IMR-90 (cell line): ENCODE data around the gene MDM4. TPM values are rescaled to one million over a fixed set of nuclear protein-coding genes. Genes with fewer than 3 reads are reported as not detected.
A peak's percentile ranks its signal among the peaks of the same experiment; 100 is the strongest.

ENCODE experiments used
- ATAC-seq: fragments of 200-7000 bp; cut with Tn5 transposase; 2 replicates; pipeline ENCODE4 v1.9.1; 2020; ENCODE audit warnings: low read depth, mild to moderate bottlenecking, moderate library complexity
- BruUV-seq: library from RNA; stranded (reverse); fragments of 400-500 nt; replicated peaks from 2 replicates; lab custom pipeline; 2021; lab: Mats Ljungman, UMichigan
- CTCF ChIA-PET: fragments of 300-600 bp; formaldehyde crosslinking; extraction: SDS; loops from one replicate; lab custom pipeline; 2021; ENCODE audit warnings: antibody characterized with exemption; lab: Yijun Ruan, JAX
- POLR2A ChIA-PET: fragments of 300-600 bp; sonication (Branson Sonifier 250); formaldehyde crosslinking; loops from one replicate; lab custom pipeline; 2022; ENCODE audit warnings: antibody characterized with exemption; ENCODE audit not compliant: unreplicated experiment; lab: Charles Lee
- DNase-seq: peaks from one replicate; pipeline ENCODE4 v3.0.0; 2013
- H2AFZ ChIP-seq: replicated peaks from 2 replicates; pipeline ENCODE3; 2013; ENCODE audit warnings: low read length, mild to moderate bottlenecking; ENCODE audit not compliant: poor library complexity
- H2AK5ac ChIP-seq: 2 replicates; pipeline ENCODE4 v1.6.1; 2013; ENCODE audit warnings: low read depth, low read length, inconsistent platforms
- H2AK9ac ChIP-seq: replicated peaks from 2 replicates; pipeline ENCODE3; 2013; ENCODE audit warnings: mild to moderate bottlenecking, low read depth, low read length, moderate library complexity; ENCODE audit not compliant: poor library complexity
- H2BK120ac ChIP-seq: 2 replicates; pipeline ENCODE4 v1.6.1; 2013; ENCODE audit warnings: low read depth, low read length, inconsistent platforms
- H2BK15ac ChIP-seq: 3 replicates; pipeline ENCODE4 v1.6.1; 2013; ENCODE audit warnings: low read depth, low read length, inconsistent platforms
- H2BK20ac ChIP-seq: 2 replicates; pipeline ENCODE4 v1.6.1; 2013; ENCODE audit warnings: low read depth, mild to moderate bottlenecking, inconsistent platforms, low read length, moderate library complexity
- H2BK5ac ChIP-seq: 2 replicates; pipeline ENCODE4 v1.6.1; 2013; ENCODE audit warnings: mild to moderate bottlenecking, low read depth, low read length, inconsistent platforms; ENCODE audit not compliant: poor library complexity, severe bottlenecking
- H3K14ac ChIP-seq: replicated peaks from 2 replicates; pipeline ENCODE4 v1.6.1; 2013; ENCODE audit warnings: low read depth, low read length, inconsistent platforms
- H3K18ac ChIP-seq: 2 replicates; pipeline ENCODE4 v1.6.1; 2013; ENCODE audit warnings: low read depth, low read length, control low read depth
- H3K23ac ChIP-seq: 2 replicates; pipeline ENCODE4 v1.6.1; 2013; ENCODE audit warnings: low read depth, low read length, inconsistent platforms
- H3K27ac ChIP-seq: 2 replicates; pipeline ENCODE4 v1.5.1; 2013; ENCODE audit warnings: mild to moderate bottlenecking, control low read depth, low read length; ENCODE audit not compliant: insufficient read depth
- H3K27me3 ChIP-seq: 2 replicates; pipeline ENCODE4 v1.6.1; 2013; ENCODE audit warnings: low read length; ENCODE audit not compliant: control insufficient read depth, insufficient read depth
- H3K36me3 ChIP-seq: 2 replicates; pipeline ENCODE4 v1.6.1; 2013; ENCODE audit warnings: low read length, mixed read lengths; ENCODE audit not compliant: control insufficient read depth, insufficient read depth
- H3K4ac ChIP-seq: 2 replicates; pipeline ENCODE4 v1.6.1; 2013; ENCODE audit warnings: low read depth, low read length, inconsistent platforms
- H3K4me1 ChIP-seq: 2 replicates; pipeline ENCODE4 v1.6.1; 2013; ENCODE audit warnings: low read length, mixed read lengths; ENCODE audit not compliant: control insufficient read depth, insufficient read depth
- H3K4me2 ChIP-seq: 2 replicates; pipeline ENCODE4 v1.6.1; 2013; ENCODE audit warnings: low read depth, mild to moderate bottlenecking, control low read depth, low read length, moderate library complexity
- H3K4me3 ChIP-seq: 2 replicates; pipeline ENCODE4 v1.5.1; 2013; ENCODE audit warnings: low read depth, mild to moderate bottlenecking, control low read depth, low read length, moderate library complexity; ENCODE audit not compliant: insufficient read depth
- H3K56ac ChIP-seq: 2 replicates; pipeline ENCODE4 v1.6.1; 2013; ENCODE audit warnings: low read length, inconsistent platforms; ENCODE audit not compliant: insufficient read depth; ENCODE audit errors: extremely low read depth
- H3K79me1 ChIP-seq, 2 experiments: 2 replicates each; pipeline ENCODE4 v1.6.1; 2013; ENCODE audit warnings: low read length in 2 of 2, inconsistent platforms in 1 of 2, low read depth in 1 of 2
- H3K9ac ChIP-seq: 2 replicates; pipeline ENCODE4 v1.6.1; 2013; ENCODE audit warnings: low read depth, low read length, control low read depth
- H3K9me1 ChIP-seq: 2 replicates; pipeline ENCODE4 v1.6.1; 2013; ENCODE audit warnings: low read length, inconsistent platforms; ENCODE audit not compliant: insufficient read depth
- H3K9me3 ChIP-seq: 2 replicates; pipeline ENCODE4 v1.6.1; 2013; ENCODE audit warnings: low read length; ENCODE audit not compliant: control insufficient read depth, insufficient read depth
- H4K20me1 ChIP-seq: 2 replicates; pipeline ENCODE4 v1.6.1; 2013; ENCODE audit warnings: low read length, inconsistent platforms; ENCODE audit not compliant: insufficient read depth
- H4K5ac ChIP-seq: 2 replicates; pipeline ENCODE4 v1.6.1; 2013; ENCODE audit warnings: mild to moderate bottlenecking, low read depth, low read length, control low read depth
- H4K8ac ChIP-seq, 2 experiments: 2 replicates each; pipeline ENCODE4 v1.6.1; 2013; ENCODE audit warnings: low read depth in 2 of 2, low read length in 2 of 2, control low read depth in 1 of 2, inconsistent platforms in 1 of 2
- H4K91ac ChIP-seq: 2 replicates; pipeline ENCODE4 v1.6.1; 2013; ENCODE audit warnings: low read depth, low read length, inconsistent platforms; ENCODE audit not compliant: insufficient read depth
- BHLHE40 ChIP-seq: fragments of 150-350 bp; IDR thresholded peaks from 2 replicates; pipeline ENCODE4 v1.6.1; 2016; ENCODE audit warnings: mild to moderate bottlenecking, low read depth, low read length
- CEBPB ChIP-seq: IDR thresholded peaks from 2 replicates; pipeline ENCODE4 v1.6.1; 2012; ENCODE audit warnings: low read depth, low read length, improper control_type of control experiment
- CHD1 ChIP-seq: IDR thresholded peaks from 2 replicates; pipeline ENCODE4 v1.6.1; 2012; ENCODE audit warnings: low read depth, low read length, improper control_type of control experiment
- FOS ChIP-seq: fragments of 150-350 bp; IDR thresholded peaks from 2 replicates; pipeline ENCODE4 v1.6.1; 2016; ENCODE audit warnings: low read depth, low read length
- MAFK ChIP-seq: IDR thresholded peaks from 2 replicates; pipeline ENCODE4 v1.6.1; 2012; ENCODE audit warnings: low read depth, low read length, improper control_type of control experiment
- MAZ ChIP-seq: IDR thresholded peaks from 2 replicates; pipeline ENCODE4 v1.6.1; 2012; ENCODE audit warnings: low read depth, mild to moderate bottlenecking, low read length, improper control_type of control experiment, moderate library complexity, borderline replicate concordance
- MXI1 ChIP-seq: IDR thresholded peaks from 2 replicates; pipeline ENCODE4 v1.6.1; 2012; ENCODE audit warnings: low read depth, mild to moderate bottlenecking, low read length, moderate library complexity, borderline replicate concordance
- NFE2L2 ChIP-seq: fragments of 150-350 bp; IDR thresholded peaks from 2 replicates; pipeline ENCODE4 v1.6.1; 2016; ENCODE audit warnings: low read depth, mild to moderate bottlenecking, low read length
- POLR2A ChIP-seq: IDR thresholded peaks from 2 replicates; pipeline ENCODE4 v1.6.1; 2012; ENCODE audit warnings: mild to moderate bottlenecking, low read depth, low read length
- RAD21 ChIP-seq: IDR thresholded peaks from 2 replicates; pipeline ENCODE4 v1.6.1; 2012; ENCODE audit warnings: low read length, improper control_type of control experiment
- RCOR1 ChIP-seq: IDR thresholded peaks from 2 replicates; pipeline ENCODE4 v1.6.1; 2012; ENCODE audit warnings: mild to moderate bottlenecking, low read length, improper control_type of control experiment; ENCODE audit not compliant: insufficient replicate concordance
- RFX5 ChIP-seq: IDR thresholded peaks from 2 replicates; pipeline ENCODE4 v1.8.0; 2012; ENCODE audit warnings: low read depth, mild to moderate bottlenecking, low read length, moderate library complexity
- SMC3 ChIP-seq: fragments of 150-350 bp; IDR thresholded peaks from 2 replicates; pipeline ENCODE4 v1.6.1; 2016; ENCODE audit warnings: low read depth, mild to moderate bottlenecking, antibody characterized with exemption, low read length, moderate library complexity
- WGBS, 2 experiments: methylation state at CpG; one replicate each; pipeline versions ENCODE4 v1.1.5 to v1.1.7; 2013; ENCODE audit warnings: missing lambda C conversion rate in 2 of 2; ENCODE audit not compliant: insufficient read length in 1 of 2; ENCODE audit errors: extremely low coverage in 2 of 2; 5-methylcytosine and 5-hydroxymethylcytosine counted together
- dilution Hi-C: fragments of 300-500 bp; cut with HindIII; formaldehyde crosslinking; loops from one replicate; pipeline ENCODE4 v1.14.3; 2018; ENCODE audit warnings: low sequenced_read_pairs; ENCODE audit not compliant: unreplicated experiment
- in situ Hi-C: fragments of 300-500 bp; cut with MboI; formaldehyde crosslinking; loops from 3 replicates; pipeline ENCODE4 v1.14.3; 2019; ENCODE audit warnings: low sequenced_read_pairs, inconsistent platforms, mixed read lengths
- intact Hi-C: fragments of 100-400 bp; cut with micrococcal nuclease; formaldehyde crosslinking; loops from 2 replicates; pipeline ENCODE4 v1.10.0; 2022
- polyA plus RNA-seq, 3 experiments: library from polyadenylated mRNA; depleted of rRNA; stranded (reverse); fragments of >200 nt; gene quantifications; 2 replicates each; pipeline ENCODE4 v1.2.3, GENCODE V29; 2012; ENCODE audit warnings: low replicate concordance in 1 of 3
- total RNA-seq: library from RNA; depleted of rRNA; stranded (reverse); fragments of >200 nt; gene quantifications from 2 replicates; pipeline ENCODE4 v1.2.3, GENCODE V29; 2012
- TF ChIP-seq, protein P1 (sequence below): conservative IDR thresholded peaks from 2 replicates; pipeline ENCODE4 v1.5.1; 2012; ENCODE audit warnings: mild to moderate bottlenecking, low read depth, low read length, improper control_type of control experiment
- TF ChIP-seq, protein P2 (sequence below): fragments of 150-350 bp; IDR thresholded peaks from 2 replicates; pipeline ENCODE4 v1.6.1; 2017; ENCODE audit warnings: mild to moderate bottlenecking, antibody characterized with exemption, low read length, low read depth
- TF ChIP-seq, protein P3 (sequence below): fragments of 150-350 bp; IDR thresholded peaks from 2 replicates; pipeline ENCODE4 v1.6.1; 2016; ENCODE audit warnings: low read depth, mild to moderate bottlenecking, low read length, moderate library complexity, borderline replicate concordance

The MDM4 gene
- total and polyA plus RNA-seq, 2 of the 4 experiments (the other 2 are of a cell fraction), result 7.4 to 20.1 TPM

DNA sequence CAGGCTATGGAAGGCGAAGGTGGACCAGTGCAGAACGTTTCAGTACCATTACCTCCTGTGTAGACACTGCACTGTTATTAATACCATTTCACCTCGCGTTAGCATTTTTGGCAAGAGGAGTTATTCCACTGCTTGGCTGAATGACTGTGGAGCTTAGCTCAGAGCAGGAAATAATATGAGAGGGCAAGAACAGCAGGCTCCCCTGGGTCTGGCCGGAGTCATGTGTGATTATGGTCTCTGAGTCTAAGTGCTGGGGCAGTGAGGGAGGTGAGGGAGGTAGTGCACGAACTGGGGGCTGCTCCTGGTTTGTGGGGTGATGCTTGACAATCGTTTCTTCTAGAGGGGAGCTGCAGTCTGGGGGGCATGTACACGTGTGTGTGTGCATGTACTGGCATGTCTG is 82.9 kb downstream of the MDM4 start:
- H3K4me1 ChIP-seq, result no peaks in the 10 kb centered on the region
- H4K20me1 ChIP-seq, result no peaks in the 10 kb centered on the region
- no peak overlapping the region for H4K5ac ChIP-seq
- no peak overlapping the region for H4K8ac ChIP-seq
- H3K79me1 ChIP-seq, result no peaks in the 10 kb centered on the region
- no peak overlapping the region for H3K14ac ChIP-seq
- ChIA-PET POLR2A (no interaction called here), CTCF (no interaction called here)
- peaks cover 35% of the 10 kb centered on the region for H3K27me3 ChIP-seq
- ATAC-seq, result no peak
- H3K56ac ChIP-seq, result no peak overlapping the region
- no peak overlapping the region for H2AK5ac ChIP-seq
- no peaks in the 10 kb centered on the region for H3K9me1 ChIP-seq
- in situ Hi-C loops, result no loop called here
- dilution Hi-C loops, result no loop called here
- H3K9ac ChIP-seq, result no peak overlapping the region
- no peak for TF ChIP-seq CHD1
- no peak for TF ChIP-seq POLR2A
- TF ChIP-seq, protein P1, sequence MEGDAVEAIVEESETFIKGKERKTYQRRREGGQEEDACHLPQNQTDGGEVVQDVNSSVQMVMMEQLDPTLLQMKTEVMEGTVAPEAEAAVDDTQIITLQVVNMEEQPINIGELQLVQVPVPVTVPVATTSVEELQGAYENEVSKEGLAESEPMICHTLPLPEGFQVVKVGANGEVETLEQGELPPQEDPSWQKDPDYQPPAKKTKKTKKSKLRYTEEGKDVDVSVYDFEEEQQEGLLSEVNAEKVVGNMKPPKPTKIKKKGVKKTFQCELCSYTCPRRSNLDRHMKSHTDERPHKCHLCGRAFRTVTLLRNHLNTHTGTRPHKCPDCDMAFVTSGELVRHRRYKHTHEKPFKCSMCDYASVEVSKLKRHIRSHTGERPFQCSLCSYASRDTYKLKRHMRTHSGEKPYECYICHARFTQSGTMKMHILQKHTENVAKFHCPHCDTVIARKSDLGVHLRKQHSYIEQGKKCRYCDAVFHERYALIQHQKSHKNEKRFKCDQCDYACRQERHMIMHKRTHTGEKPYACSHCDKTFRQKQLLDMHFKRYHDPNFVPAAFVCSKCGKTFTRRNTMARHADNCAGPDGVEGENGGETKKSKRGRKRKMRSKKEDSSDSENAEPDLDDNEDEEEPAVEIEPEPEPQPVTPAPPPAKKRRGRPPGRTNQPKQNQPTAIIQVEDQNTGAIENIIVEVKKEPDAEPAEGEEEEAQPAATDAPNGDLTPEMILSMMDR, result no peak
- no peak for TF ChIP-seq MAZ
- no peak for TF ChIP-seq SMC3
- TF ChIP-seq, protein P2, sequence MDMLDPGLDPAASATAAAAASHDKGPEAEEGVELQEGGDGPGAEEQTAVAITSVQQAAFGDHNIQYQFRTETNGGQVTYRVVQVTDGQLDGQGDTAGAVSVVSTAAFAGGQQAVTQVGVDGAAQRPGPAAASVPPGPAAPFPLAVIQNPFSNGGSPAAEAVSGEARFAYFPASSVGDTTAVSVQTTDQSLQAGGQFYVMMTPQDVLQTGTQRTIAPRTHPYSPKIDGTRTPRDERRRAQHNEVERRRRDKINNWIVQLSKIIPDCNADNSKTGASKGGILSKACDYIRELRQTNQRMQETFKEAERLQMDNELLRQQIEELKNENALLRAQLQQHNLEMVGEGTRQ, result no peak
- TF ChIP-seq RCOR1, result no peak
- no peak for TF ChIP-seq RFX5
- TF ChIP-seq MAFK, result no peak
- no peak for TF ChIP-seq FOS
- TF ChIP-seq NFE2L2, result no peak
- TF ChIP-seq MXI1, result no peak
- TF ChIP-seq, protein P3, sequence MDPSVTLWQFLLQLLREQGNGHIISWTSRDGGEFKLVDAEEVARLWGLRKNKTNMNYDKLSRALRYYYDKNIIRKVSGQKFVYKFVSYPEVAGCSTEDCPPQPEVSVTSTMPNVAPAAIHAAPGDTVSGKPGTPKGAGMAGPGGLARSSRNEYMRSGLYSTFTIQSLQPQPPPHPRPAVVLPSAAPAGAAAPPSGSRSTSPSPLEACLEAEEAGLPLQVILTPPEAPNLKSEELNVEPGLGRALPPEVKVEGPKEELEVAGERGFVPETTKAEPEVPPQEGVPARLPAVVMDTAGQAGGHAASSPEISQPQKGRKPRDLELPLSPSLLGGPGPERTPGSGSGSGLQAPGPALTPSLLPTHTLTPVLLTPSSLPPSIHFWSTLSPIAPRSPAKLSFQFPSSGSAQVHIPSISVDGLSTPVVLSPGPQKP, result no peak
- no peak for TF ChIP-seq BHLHE40
- no peak for TF ChIP-seq RAD21
- TF ChIP-seq CEBPB, result no peak
- no peak overlapping the region for H3K4me3 ChIP-seq
- no peaks in the 10 kb centered on the region for H3K36me3 ChIP-seq
- H2BK120ac ChIP-seq, result no peak overlapping the region
- 44% methylated on average over 4 of the region's 8 CpGs; no CpG with 5 or more reads in 1 of the 2 experiments for WGBS, 2 experiments
- no peak overlapping the region for H3K18ac ChIP-seq
- no TSS peak for BruUV-seq
- no peaks in the 10 kb centered on the region for H3K9me3 ChIP-seq
- H2AK9ac ChIP-seq, result peak overlapping the region; percentile 45
- no peak overlapping the region for H2BK5ac ChIP-seq
- no peak overlapping the region for H2BK20ac ChIP-seq
- no peak overlapping the region for H3K27ac ChIP-seq
- H2AFZ ChIP-seq, result no peak overlapping the region
- H2BK15ac ChIP-seq, result no peak overlapping the region
- H3K4me2 ChIP-seq, result no peak overlapping the region
- intact Hi-C loops, result no loop called here
- H3K4ac ChIP-seq, result no peak overlapping the region
- no peak overlapping the region for H3K23ac ChIP-seq
- no peak for DNase-seq
- no peak overlapping the region for H4K91ac ChIP-seq
